PFSK-1 (cell line): Measurements from ENCODE around the gene NDST3.

ENCODE experiments used
- REST ChIP-seq, 2 experiments: IDR thresholded peaks; 2 replicates each; pipeline versions ENCODE4 v1.6.1 to v1.8.0; 2011 to 2012; ENCODE audit warnings: low read depth in 2 of 2, low read length in 2 of 2, control low read depth in 1 of 2, inconsistent platforms in 1 of 2, mild to moderate bottlenecking in 1 of 2, moderate library complexity in 1 of 2; ENCODE audit not compliant: insufficient read depth in 1 of 2
- SIN3A ChIP-seq: IDR thresholded peaks from 2 replicates; pipeline ENCODE4 v1.6.1; 2012; ENCODE audit warnings: mild to moderate bottlenecking, low read length, moderate library complexity, borderline replicate concordance; ENCODE audit not compliant: insufficient read depth
- TAF1 ChIP-seq: IDR thresholded peaks from 2 replicates; pipeline ENCODE4 v1.6.1; 2012; ENCODE audit warnings: low read length, control low read depth, borderline replicate concordance; ENCODE audit not compliant: insufficient read depth

GRCh38 chr4:118032691-118033090, 1.6 kb upstream of the NDST3 start:
- no peak for TF ChIP-seq REST (IDR thresholded peaks at IDR 0.05; ENCODE audit: insufficient read depth in 1 of 2, low read depth in 2 of 2, low read length in 2 of 2)
- TF ChIP-seq TAF1 = no peak
- no peak for TF ChIP-seq SIN3A
